Subcutaneous abdominal adipose tissue (tissue), 5 donors: ENCODE data around the gene PEX13.
A peak's percentile ranks its signal among the peaks of the same experiment; 100 is the strongest.

ENCODE experiments used
- H3K27ac ChIP-seq: one replicate; pipeline ENCODE4 v1.7.0; 2013; ENCODE audit warnings: low read depth, mild to moderate bottlenecking, inconsistent platforms, low read length, moderate library complexity
- H3K27me3 ChIP-seq, 5 donors: one replicate each; pipeline ENCODE4 v1.7.0; 2013; ENCODE audit warnings: low read length in 5 of 5, inconsistent platforms in 1 of 5; ENCODE audit not compliant: control insufficient read depth in 5 of 5, insufficient read depth in 4 of 5
- H3K36me3 ChIP-seq, 5 donors: one replicate each; pipeline ENCODE4 v1.7.0; 2013; ENCODE audit warnings: low read length in 5 of 5; ENCODE audit not compliant: control insufficient read depth in 5 of 5, insufficient read depth in 5 of 5
- H3K4me1 ChIP-seq, 5 donors: one replicate each; pipeline ENCODE4 v1.7.0; 2013; ENCODE audit warnings: low read length in 5 of 5, mild to moderate bottlenecking in 3 of 5, moderate library complexity in 1 of 5; ENCODE audit not compliant: control insufficient read depth in 5 of 5, insufficient read depth in 5 of 5
- H3K4me3 ChIP-seq, 5 donors: one replicate each; pipeline ENCODE4 v1.7.0; 2013; ENCODE audit warnings: low read length in 5 of 5, low read depth in 1 of 5
- H3K9ac ChIP-seq, 5 donors: one replicate each; pipeline ENCODE4 v1.7.0; 2013; ENCODE audit warnings: low read length in 5 of 5, mild to moderate bottlenecking in 4 of 5, moderate library complexity in 3 of 5
- H3K9me3 ChIP-seq, 5 donors: one replicate each; pipeline ENCODE4 v1.7.0; 2013; ENCODE audit warnings: low read length in 5 of 5; ENCODE audit not compliant: control insufficient read depth in 5 of 5
- donor health status: healthy.
- donor health status: healthy.
- donor health status: healthy.
- donor health status: healthy.
- donor health status: healthy.

PEX13 gene, protein sequence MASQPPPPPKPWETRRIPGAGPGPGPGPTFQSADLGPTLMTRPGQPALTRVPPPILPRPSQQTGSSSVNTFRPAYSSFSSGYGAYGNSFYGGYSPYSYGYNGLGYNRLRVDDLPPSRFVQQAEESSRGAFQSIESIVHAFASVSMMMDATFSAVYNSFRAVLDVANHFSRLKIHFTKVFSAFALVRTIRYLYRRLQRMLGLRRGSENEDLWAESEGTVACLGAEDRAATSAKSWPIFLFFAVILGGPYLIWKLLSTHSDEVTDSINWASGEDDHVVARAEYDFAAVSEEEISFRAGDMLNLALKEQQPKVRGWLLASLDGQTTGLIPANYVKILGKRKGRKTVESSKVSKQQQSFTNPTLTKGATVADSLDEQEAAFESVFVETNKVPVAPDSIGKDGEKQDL

DNA sequence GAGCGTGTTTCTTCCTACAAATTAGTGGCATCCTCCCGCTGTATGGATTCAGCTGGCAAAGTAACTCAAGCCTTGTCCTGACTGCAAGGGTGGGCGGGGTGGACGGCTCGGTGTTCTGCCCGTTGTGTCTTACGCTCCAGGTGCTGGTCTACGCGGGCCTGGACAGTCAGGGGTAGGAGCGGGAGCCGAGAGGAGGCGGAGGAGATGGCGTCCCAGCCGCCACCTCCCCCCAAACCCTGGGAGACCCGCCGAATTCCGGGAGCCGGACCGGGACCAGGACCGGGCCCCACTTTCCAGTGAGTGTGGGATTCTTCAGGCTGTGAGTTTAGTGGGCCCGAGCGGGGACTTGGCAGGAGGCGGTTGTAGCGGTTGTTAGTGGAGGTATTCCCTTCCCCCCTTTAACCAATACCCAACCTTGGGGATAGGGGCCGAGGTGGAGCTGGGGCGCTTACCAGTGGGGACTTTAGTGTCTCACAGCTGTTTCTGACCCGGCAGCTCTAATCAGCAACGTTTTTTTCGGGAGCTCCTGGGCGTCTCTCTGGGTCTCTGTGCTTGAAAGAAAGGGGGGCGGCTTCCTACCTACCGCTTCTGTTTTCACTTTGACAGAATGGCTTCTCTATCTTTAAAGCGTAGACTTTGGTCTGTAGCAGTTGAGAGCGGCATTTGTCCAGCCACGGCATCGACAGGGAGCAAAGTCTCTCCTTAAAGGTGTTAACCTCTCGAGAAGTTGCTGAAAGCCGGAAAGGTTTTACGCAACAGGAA, at the start of gene PEX13, which contains the start of gene PUS10:
Gene PEX13 (plus strand): TSS at position 165 of the 762 bp plus-strand sequence. CDS start 40 bp downstream, at position 205.
Gene PUS10 (minus strand): TSS at position 700 of the 762 bp plus-strand sequence. CDS start 6,365 bp downstream, outside the sequence.
- Histone ChIP-seq H3K27ac (peak within 1 kb of the TSS; percentile 88), H3K36me3 (peaks cover 0 to 4% (median 0%) of the 10 kb centered on the region in 5 donors), H3K4me3 (peak within 1 kb of the TSS; percentile 94 to 100 (median 100)), H3K9ac (peak within 1 kb of the TSS; percentile 95 to 99 (median 97)), H3K9me3 (no peaks in the 10 kb centered on the region), H3K4me1 (peaks cover 0 to 38% (median 30%) of the 10 kb centered on the region in 5 donors), H3K27me3 (no peaks in the 10 kb centered on the region)

DNA sequence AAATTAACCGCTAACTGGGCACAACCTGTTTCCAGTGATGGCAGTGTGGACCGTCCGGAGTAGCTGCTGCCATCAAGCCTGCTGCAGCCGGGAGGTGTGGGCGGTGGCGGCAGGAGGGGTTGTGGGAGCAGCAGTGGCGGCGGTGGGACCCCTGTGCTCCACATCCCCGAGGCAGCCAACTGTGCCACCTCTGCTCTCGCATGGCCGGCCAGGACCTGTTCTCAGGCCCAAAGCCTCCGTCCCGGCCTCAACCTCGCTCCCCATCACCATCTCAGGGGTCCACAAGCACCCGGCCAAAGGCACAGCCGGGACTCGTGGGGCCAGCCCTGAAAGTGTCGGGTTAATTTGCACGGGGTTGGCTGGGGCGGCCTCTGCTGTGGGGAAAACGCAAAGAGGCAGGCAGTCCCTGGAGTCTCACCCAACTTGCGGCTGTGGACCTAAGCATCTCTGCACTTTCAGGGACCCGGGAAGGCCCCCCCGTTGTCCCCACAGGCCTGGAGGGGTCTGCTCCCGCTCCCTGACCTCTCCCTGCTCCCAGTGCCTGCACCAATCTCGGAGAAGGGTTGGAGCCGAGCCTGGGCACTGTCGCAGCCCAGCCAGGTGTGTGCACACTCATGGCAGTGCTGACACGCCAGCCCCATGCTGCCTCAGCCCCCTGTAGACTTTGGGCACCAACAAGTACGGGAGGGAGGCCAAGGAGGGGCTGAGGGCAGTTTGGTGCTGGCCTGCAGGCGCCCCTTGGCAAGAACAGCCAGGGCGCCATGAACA, 44.4 kb upstream of the PEX13 start:
- H3K4me3 ChIP-seq = no peak overlapping the region
- H3K36me3 ChIP-seq = no peaks in the 10 kb centered on the region
- H3K4me1 ChIP-seq = no peaks in the 10 kb centered on the region
- no peak overlapping the region for H3K9ac ChIP-seq
- H3K9me3 ChIP-seq = no peaks in the 10 kb centered on the region
- H3K27me3 ChIP-seq = no peaks in the 10 kb centered on the region
- H3K27ac ChIP-seq = no peak overlapping the region

DNA sequence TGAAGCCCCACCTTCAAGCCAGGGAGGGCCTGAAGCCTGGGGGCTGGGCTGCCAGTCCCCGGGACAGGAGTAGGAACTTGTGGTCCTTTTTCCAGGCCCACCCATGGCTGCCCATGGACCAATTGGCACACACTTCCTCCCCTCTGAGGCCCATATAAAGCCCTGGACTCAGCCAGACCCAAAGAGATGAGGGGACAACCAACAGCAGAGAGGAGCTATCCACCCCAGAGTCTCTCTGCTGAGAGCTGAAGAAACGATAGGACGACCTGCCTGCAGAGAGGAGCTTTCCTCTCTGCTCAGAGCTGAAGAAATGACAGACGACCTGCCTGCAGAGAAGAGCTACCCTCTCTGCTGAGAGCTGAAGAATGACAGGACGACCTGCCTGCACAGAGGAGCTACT, 43.8 kb upstream of the PEX13 start:
- H3K27ac ChIP-seq = no peak overlapping the region
- no peak overlapping the region for H3K4me3 ChIP-seq
- no peaks in the 10 kb centered on the region for H3K27me3 ChIP-seq
- no peaks in the 10 kb centered on the region for H3K4me1 ChIP-seq
- H3K36me3 ChIP-seq = no peaks in the 10 kb centered on the region
- no peak overlapping the region for H3K9ac ChIP-seq
- no peaks in the 10 kb centered on the region for H3K9me3 ChIP-seq

DNA sequence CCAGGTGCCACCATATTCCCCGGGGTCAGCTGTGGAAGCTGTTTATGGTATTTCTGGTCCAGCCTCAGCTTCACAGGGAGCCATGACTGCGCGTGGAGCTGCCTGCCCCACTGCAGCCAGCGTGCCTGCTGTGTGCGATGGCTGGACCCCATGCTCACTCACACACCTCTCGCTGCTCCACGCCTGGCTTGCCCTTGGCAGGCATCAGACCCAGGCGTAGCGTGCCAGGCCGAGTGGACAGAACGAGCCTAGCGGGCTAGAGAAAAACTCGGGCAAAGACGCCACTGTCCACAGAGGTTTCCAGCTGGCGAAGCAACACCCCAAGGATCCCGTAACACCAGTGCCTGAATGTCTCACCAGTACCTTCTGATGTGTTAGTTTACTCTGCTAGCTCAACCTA, 42.9 kb upstream of the PEX13 start:
- H3K4me1 ChIP-seq = no peaks in the 10 kb centered on the region
- H3K9ac ChIP-seq = no peak overlapping the region
- H3K36me3 ChIP-seq = no peaks in the 10 kb centered on the region
- H3K27ac ChIP-seq = no peak overlapping the region
- H3K4me3 ChIP-seq = no peak overlapping the region
- no peaks in the 10 kb centered on the region for H3K9me3 ChIP-seq
- H3K27me3 ChIP-seq = no peaks in the 10 kb centered on the region

DNA sequence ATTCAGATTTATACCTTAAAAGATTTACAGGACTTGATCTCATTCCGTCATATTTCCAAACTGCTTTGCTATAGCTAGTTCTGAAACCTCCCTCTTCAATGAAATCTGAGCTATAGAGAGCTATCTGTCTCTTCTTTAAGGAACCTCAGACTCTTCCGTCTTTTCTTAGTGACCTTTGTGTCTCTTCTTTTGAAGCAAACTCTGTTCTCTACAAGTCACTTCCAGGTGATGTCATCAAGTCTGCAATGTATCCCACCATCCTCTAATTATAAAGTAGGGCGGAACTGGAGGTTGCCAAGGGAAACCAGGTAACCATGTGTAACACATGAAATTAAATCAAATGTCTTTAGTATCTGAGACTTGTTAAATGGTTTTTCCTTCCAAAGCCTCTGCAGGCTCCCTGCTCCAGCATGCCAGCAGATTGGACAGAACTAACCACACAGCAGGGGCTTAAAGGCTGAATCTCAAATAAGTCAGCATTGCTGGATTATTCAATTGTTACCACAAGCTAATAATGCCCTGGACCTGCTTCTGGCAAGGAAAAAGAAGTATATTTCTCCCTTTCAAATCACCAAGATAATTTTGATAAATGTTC, 41.2 kb upstream of the PEX13 start:
- H3K4me3 ChIP-seq = no peak overlapping the region
- no peaks in the 10 kb centered on the region for H3K4me1 ChIP-seq
- H3K27ac ChIP-seq = no peak overlapping the region
- H3K9me3 ChIP-seq = no peaks in the 10 kb centered on the region
- no peaks in the 10 kb centered on the region for H3K27me3 ChIP-seq
- no peaks in the 10 kb centered on the region for H3K36me3 ChIP-seq
- H3K9ac ChIP-seq = no peak overlapping the region

DNA sequence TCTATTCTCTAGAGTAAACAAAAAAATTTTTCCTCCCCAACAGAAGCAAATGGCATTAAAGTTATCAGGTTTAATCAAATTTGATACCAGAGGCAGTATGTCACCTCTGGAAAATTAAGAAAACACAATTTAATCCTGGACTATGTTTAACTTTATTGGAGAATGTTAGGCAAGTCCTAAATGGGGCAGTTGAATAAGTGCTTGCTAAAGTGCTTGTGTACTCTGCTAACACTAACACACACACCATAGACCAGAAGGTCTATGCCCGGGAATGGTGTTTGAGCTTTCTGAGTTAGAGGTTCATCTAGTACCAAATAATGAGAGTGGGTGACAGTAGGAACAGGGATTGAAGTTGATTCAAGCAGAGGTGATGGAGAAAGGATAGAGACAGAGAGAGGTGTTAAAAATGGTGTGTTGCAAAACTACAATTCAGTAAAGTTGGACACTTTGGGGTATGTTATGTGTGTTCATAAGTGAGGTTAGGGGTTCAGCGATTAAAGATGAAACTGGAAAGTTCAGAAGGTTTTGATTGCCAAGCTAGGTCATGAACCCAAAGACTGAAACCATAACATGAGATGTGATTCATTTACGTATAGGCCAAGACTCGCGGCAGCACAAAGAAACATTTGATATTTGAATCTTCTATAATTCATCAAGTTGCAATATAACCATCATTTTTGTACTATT, 40.5 kb upstream of the PEX13 start:
- no peak overlapping the region for H3K27ac ChIP-seq
- H3K36me3 ChIP-seq = no peaks in the 10 kb centered on the region
- no peak overlapping the region for H3K9ac ChIP-seq
- no peak overlapping the region for H3K4me3 ChIP-seq
- no peaks in the 10 kb centered on the region for H3K27me3 ChIP-seq
- no peaks in the 10 kb centered on the region for H3K4me1 ChIP-seq
- no peaks in the 10 kb centered on the region for H3K9me3 ChIP-seq

DNA sequence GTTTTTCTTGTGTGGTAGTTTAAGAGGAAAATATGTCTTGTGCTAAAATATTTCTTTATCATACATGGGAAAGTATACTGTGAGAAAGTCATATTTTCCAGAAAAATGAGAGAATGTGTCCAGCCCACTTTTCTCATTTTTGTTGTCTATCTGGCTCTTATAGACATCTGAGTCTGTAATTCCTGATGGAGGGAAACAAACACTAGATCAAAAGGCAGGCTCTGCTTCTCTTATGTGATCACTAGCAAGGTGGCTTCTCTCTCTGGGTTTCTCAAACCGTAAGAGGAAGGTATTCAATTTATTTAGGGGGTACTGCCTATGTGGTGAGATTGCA, 40.0 kb upstream of the PEX13 start:
- Histone ChIP-seq H3K4me1 (no peaks in the 10 kb centered on the region), H3K4me3 (no peak overlapping the region), H3K27me3 (no peaks in the 10 kb centered on the region), H3K27ac (no peak overlapping the region), H3K36me3 (no peaks in the 10 kb centered on the region), H3K9me3 (no peaks in the 10 kb centered on the region), H3K9ac (no peak overlapping the region)

DNA sequence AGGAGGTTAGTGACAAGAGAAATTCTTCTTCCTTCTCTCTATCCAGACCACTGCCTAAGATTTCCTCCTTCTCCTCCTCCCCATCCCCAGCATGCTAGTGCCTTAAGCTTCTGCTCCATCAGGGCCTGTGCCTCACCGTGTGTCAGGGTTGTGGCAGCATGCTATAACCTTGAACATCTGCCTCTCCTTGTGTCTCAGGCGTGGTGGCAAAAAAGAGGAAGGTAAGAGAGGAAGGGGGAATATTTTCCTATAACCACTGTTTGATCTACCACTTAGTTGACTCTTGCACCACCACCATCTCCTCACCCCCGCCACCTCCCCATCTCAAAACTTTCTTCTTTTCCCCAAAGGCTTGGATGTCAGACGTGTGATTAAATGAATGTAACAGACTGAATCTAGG, 38.3 kb upstream of the PEX13 start:
- Histone ChIP-seq H3K27me3 (no peaks in the 10 kb centered on the region), H3K27ac (no peak overlapping the region), H3K36me3 (no peaks in the 10 kb centered on the region), H3K4me3 (no peak overlapping the region), H3K9me3 (no peaks in the 10 kb centered on the region), H3K4me1 (no peaks in the 10 kb centered on the region), H3K9ac (no peak overlapping the region)

DNA sequence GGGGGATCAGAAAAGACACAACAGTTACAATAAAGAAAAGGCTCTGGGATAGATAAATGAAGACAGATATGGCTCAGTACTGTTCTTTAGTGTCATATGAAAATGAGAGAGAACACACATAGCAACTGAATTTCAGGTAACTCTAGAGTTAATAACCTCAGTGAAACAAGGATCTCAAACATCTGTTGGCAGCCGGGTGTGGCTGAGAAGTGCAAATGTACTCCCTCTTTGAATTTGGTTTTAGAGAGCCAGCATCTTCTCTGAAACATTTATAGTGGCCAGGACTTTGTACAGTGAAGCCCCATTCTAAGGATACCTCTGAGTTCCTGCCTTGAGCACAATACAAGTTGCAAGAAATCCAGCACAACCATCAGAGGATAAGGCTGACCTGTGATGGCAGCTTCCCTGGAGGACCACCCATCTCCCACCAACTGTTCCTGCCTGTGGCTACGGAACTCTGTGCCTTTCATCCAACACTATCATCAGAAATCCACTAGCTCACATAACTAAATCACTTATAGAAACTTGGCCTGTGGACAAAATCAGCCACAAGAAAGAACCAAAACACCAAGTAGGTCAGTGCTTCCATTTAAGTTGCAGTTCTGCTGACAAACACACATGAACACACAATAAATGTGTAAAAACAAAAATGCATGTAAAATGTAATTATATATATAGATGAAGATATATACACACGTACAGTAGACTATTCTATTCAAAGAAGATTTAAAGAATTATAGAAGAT, 37.3 kb upstream of the PEX13 start:
- H3K4me1 ChIP-seq = no peaks in the 10 kb centered on the region
- H3K27ac ChIP-seq = no peak overlapping the region
- no peak overlapping the region for H3K9ac ChIP-seq
- no peaks in the 10 kb centered on the region for H3K27me3 ChIP-seq
- H3K36me3 ChIP-seq = no peaks in the 10 kb centered on the region
- no peak overlapping the region for H3K4me3 ChIP-seq
- no peaks in the 10 kb centered on the region for H3K9me3 ChIP-seq
